Large intestine (tissue), 3 donors: ENCODE results near the gene PLA2R1. TPM values are rescaled to one million over a fixed set of nuclear protein-coding genes. Genes with fewer than 3 reads are reported as not detected.

Experiments
- DNase-seq, 2 donors: peaks; one replicate each; pipeline versions ENCODE4 v3.0.0 to v3.0.0-alpha.2; 2013
- H3K27ac ChIP-seq: one replicate; pipeline ENCODE4 v1.5.1; 2013; ENCODE audit warnings: low read length
- H3K27me3 ChIP-seq: 2 replicates; pipeline ENCODE4 v1.6.1; 2013; ENCODE audit warnings: low read length; ENCODE audit not compliant: control insufficient read depth, insufficient read depth
- H3K36me3 ChIP-seq: 2 replicates; pipeline ENCODE4 v1.6.1; 2013; ENCODE audit warnings: low read length; ENCODE audit not compliant: control insufficient read depth, insufficient read depth
- H3K4me1 ChIP-seq: one replicate; pipeline ENCODE4 v1.6.1; 2013; ENCODE audit warnings: low read length; ENCODE audit not compliant: control insufficient read depth, insufficient read depth
- H3K4me3 ChIP-seq: one replicate; pipeline ENCODE4 v1.5.1; 2013; ENCODE audit warnings: low read length
- H3K9me3 ChIP-seq: one replicate; pipeline ENCODE4 v1.6.1; 2013; ENCODE audit warnings: mild to moderate bottlenecking, low read depth, low read length, moderate library complexity; ENCODE audit not compliant: control insufficient read depth
- WGBS: methylation state at CpG from one replicate; pipeline ENCODE4 v1.1.5; 2013; ENCODE audit warnings: low lambda C conversion rate; ENCODE audit not compliant: insufficient coverage; 5-methylcytosine and 5-hydroxymethylcytosine counted together
- polyA plus RNA-seq: library from polyadenylated mRNA; unstranded; fragments of 120-200 nt; gene quantifications from one replicate; pipeline ENCODE4 v1.2.1, GENCODE V29; 2013

Gene PLA2R1
- polyA plus RNA-seq, 1 donor: 18.4 TPM

DNA sequence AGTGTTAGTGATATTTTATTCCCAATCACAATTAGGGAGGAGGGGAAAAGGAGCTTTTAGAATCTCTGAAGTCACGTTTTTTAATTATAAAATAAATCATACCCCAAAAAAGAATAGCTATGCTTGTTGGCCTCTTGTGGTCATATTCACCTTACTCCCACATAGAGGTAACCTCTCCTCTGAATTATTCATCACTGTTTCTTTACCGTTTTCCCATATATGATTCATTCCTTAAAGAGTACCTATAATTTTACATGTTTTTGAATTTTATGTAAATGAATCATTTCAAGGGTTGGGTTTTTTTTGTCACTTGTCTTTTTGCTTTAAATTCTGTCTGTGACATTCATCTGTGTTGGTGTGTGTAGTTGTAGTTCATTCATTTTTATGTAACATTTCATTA lies 153.8 kb downstream of the PLA2R1 start:
- Histone ChIP-seq H3K4me3 (no peak overlapping the region), H3K27ac (no peak overlapping the region), H3K9me3 (no peaks in the 10 kb centered on the region), H3K4me1 (peaks cover 34% of the 10 kb centered on the region), H3K27me3 (no peaks in the 10 kb centered on the region), H3K36me3 (no peaks in the 10 kb centered on the region)
- no CpG with 5 or more reads among the region's 2 CpGs for WGBS
- no peak for DNase-seq

DNA sequence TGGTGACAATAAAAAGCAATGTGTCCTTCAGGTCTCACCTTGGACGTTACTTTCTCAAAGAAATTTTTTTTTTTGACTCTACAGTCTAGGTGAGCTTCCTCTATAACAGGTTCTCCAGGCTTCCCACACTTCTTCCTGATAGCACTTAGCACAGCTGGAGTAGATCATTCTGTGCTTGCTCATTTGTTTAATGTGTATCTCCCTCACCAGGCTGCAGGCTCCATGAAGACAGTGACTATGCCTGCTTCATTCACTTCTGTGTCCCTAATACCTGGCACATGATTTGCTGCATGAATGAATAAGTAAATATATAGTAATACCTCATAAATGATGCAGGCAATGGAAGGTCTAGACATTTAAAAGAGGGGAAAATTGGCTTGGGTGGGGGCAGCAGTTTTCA lies 154.5 kb downstream of the PLA2R1 start:
- Histone ChIP-seq H3K27ac (no peak overlapping the region), H3K4me3 (no peak overlapping the region), H3K27me3 (no peaks in the 10 kb centered on the region), H3K4me1 (peaks cover 41% of the 10 kb centered on the region), H3K36me3 (no peaks in the 10 kb centered on the region), H3K9me3 (no peaks in the 10 kb centered on the region)
- no CpG with 5 or more reads among the region's 1 CpG for WGBS
- peak in 1 of 2 donors; percentile 49 for DNase-seq

DNA sequence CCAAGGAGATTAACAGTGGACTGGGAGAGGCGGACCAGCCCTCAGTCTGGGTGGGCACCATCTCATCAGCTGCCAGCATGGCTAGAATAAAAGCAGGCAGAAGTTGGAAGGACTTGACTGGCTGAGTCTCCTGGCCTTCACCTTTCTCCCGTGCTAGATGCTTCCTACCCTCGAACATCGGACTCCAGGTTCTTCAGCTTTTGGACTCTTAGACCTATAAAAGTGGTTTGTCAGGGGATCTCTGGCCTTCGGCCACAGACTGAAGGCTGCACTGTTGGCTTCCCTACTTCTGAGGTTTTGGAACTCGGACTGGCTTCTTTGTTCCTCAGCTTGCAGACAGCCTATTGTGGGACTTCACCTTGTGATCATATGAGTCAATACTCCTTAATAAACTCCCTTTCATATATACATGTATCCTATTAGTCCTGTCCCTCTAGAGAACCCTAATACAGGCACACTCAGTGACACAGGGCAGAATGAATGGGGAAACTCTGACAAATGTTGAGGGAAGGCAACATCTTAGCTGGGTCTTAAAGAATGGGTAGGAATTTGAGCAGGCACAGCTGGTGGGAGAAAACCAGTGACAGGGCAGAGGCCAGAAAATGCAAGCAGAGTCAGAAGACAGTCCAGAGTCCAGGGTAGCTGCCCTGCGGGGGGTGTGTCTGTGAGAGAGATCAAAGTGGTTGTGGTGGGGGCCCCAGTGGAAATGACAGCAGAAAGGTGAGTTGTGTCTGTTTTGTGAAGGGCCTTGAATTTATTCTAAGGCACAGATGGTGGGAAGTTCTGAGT lies 156.3 kb downstream of the PLA2R1 start:
- WGBS: 40% methylated on average over 3 of the region's 7 CpGs
- peaks cover 3% of the 10 kb centered on the region for H3K36me3 ChIP-seq
- no peaks in the 10 kb centered on the region for H3K27me3 ChIP-seq
- no peak overlapping the region for H3K4me3 ChIP-seq
- peak; percentile 81 to 94 for DNase-seq
- peak overlapping the region; percentile 79 for H3K27ac ChIP-seq
- H3K9me3 ChIP-seq: no peaks in the 10 kb centered on the region
- peaks cover 44% of the 10 kb centered on the region for H3K4me1 ChIP-seq

DNA sequence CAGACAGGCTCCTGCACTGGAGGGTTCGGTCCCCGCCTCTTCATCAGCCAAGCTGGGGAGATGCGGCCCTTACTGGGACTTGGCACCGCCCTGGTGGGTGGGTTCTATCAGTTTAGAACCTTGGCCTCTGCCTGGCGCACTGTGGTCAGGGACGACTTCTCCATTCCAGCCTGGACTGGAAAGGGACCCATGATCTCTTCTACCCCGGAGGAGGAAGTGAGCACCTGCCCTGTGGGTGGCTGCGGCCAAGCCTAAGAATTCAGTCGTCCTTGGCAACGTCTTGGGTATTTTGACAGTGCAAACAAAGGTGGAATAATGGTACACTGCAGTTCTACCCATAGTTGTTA lies 157.5 kb downstream of the PLA2R1 start:
- Histone ChIP-seq H3K4me3 (peak overlapping the region; percentile 52), H3K9me3 (no peaks in the 10 kb centered on the region), H3K36me3 (peaks cover 3% of the 10 kb centered on the region), H3K27ac (peak overlapping the region; percentile 79), H3K4me1 (peaks cover 42% of the 10 kb centered on the region), H3K27me3 (no peaks in the 10 kb centered on the region)
- WGBS: no CpG with 5 or more reads among the region's 10 CpGs
- peak in 1 of 2 donors; percentile 96 for DNase-seq

DNA sequence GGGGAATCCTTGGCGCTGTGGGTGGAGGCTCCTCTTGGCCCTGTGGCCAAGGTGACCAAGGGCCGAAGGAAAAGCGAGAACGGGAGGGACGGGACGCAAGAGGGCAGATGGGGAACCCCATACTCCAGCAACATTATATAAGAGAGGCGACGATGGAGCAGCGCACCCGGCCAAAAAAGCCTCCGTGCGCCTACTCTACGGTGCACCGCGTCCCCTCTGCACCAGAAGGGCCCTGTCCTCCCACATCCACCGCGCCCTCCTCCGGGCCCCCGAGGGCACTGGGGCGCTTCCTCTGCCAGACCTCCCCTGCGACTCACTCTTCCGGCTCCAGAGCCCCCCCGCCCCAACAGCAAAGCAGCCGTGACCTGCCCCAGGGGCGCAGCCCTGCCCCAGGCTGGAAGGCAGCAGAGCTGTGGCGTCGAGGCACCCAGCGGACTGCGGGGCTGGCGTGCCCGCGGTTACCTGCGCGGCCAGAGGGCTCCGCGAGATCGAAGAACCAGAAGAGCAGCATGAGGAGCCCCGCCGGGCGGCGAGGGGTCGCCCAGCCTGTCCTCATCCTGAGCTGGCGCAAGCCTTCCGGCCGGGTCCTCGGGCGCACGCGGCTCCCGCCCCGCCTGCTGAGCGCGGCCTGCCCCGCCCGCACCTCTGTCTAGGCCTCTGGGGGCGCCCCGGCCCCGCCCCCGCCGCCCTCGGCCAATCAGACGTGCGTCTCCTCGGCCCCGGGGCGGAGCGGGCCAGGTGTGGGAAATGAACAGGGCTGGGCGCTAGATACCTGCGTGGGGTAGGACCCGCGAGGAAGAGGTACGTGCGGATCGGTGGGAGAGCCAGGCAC lies 158.1 kb downstream of the PLA2R1 start, which contains the start of gene LY75:
Gene LY75, minus strand, starts transcription at position 630 of the 832 bp plus-strand sequence.
- no CpG with 5 or more reads among the region's 74 CpGs for WGBS
- Histone ChIP-seq H3K4me1 (peaks cover 42% of the 10 kb centered on the region), H3K4me3 (peak within 1 kb of the TSS; percentile 70), H3K36me3 (peaks cover 3% of the 10 kb centered on the region), H3K27ac (peak within 1 kb of the TSS; percentile 79), H3K9me3 (no peaks in the 10 kb centered on the region), H3K27me3 (no peaks in the 10 kb centered on the region)
- DNase-seq: peak in 1 of 2 donors; percentile 84

DNA sequence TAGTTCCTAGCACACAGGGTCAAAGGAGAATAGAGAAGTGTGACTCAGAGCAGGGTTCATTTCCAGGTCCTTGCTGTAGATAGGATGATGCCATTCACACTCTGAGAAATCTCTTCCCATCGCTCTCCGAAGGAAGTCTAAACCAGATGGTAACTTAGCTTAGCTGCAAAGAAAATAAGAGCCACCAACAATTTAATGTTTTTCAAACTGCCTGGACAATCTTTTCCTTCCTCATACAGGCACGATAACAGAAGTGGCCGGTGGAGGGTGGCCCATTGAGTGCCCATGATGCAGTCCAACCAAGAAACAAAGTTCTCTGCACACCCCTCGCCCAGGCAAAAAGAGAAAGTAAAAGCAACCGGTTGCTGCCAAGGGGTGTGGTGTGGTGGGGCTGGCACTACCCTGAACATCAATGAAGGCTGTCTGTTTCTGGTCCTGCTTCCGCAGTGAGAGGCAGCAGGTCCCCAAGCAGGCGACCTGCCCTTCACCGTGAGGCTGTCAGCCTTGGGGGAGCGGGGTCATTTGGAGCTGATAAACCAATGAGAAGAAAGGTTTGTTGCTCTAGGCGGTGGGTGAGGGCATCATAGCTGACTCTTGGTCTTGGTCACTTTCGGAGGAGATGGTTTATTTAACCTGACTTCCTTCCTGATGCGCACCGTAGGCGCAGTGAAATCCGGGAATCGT lies 158.8 kb downstream of the PLA2R1 start:
- Histone ChIP-seq H3K9me3 (no peaks in the 10 kb centered on the region), H3K36me3 (peaks cover 3% of the 10 kb centered on the region), H3K4me3 (peak overlapping the region; percentile 70), H3K4me1 (peaks cover 49% of the 10 kb centered on the region), H3K27ac (peak overlapping the region; percentile 79), H3K27me3 (no peaks in the 10 kb centered on the region)
- peak; percentile 19 to 57 for DNase-seq
- no CpG with 5 or more reads among the region's 17 CpGs for WGBS

DNA sequence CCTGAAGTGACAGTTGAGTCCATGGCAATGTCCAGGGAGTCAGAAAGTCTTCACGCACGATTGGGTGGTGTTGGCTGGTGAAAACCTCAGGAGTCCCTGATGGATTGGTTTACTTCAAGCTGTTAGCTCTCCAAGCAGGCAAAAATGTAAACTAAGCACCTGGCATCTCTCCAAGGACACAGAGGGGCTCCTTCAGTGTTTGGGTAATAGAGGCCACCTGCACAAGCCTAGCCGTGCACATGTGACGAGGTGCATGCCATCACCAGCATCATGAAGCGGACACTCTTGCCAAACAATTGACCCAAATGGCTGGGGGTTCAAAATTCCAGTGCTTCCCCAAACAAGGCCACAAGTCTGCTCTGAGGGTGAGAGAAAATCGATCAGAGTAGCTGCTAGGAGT lies 159.7 kb downstream of the PLA2R1 start:
- no CpG with 5 or more reads among the region's 6 CpGs for WGBS
- H3K36me3 ChIP-seq: peaks cover 3% of the 10 kb centered on the region
- no peak overlapping the region for H3K4me3 ChIP-seq
- peaks cover 52% of the 10 kb centered on the region for H3K4me1 ChIP-seq
- H3K9me3 ChIP-seq: no peaks in the 10 kb centered on the region
- H3K27ac ChIP-seq: peak overlapping the region; percentile 79
- H3K27me3 ChIP-seq: no peaks in the 10 kb centered on the region
- DNase-seq: no peak

DNA sequence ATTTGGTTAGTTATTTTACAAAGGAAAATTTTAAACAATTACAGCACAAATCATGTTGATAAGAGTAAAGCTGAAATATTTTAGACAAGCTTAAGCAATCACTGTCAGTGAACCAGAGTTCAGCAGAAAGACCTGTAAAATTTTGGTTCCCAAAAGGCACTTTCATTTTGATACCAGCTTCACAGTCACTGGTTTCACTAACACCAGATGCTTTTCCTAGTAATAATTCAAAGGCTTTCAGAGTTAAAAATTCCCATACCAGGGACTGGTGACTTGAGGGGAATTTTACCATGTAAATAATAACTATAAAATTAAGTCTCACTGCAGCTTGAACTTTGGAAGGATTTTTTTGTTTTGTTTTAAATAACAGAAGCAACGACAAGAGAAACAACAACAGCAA lies 162.1 kb downstream of the PLA2R1 start:
- Histone ChIP-seq H3K27me3 (no peaks in the 10 kb centered on the region), H3K4me3 (no peak overlapping the region), H3K4me1 (peaks cover 32% of the 10 kb centered on the region), H3K36me3 (peaks cover 3% of the 10 kb centered on the region), H3K27ac (no peak overlapping the region), H3K9me3 (no peaks in the 10 kb centered on the region)
- 100% methylated on average over 1 of the region's 1 CpG for WGBS
- no peak for DNase-seq

DNA sequence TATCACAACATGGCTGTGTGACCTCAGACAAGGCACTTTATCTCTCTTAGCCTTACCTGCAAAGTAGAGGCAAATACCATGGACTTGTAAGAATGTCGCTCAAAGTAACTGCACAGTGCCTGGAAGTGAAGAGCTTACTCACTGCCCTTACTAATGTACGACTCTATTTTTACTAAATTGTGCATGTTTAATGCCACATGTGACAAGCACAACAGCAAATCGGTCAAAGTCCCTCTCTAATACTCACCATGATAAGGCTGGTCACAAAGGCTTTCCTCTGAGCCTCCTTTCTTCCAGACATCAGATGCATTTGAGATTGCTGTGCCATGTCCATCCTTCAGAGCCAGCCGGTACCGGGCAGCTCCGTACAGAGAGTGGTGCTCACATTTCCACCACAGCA lies 164.0 kb downstream of the PLA2R1 start:
- peak; percentile 57 to 79 for DNase-seq
- H3K36me3 ChIP-seq: peaks cover 3% of the 10 kb centered on the region
- no peaks in the 10 kb centered on the region for H3K9me3 ChIP-seq
- no peak overlapping the region for H3K4me3 ChIP-seq
- no CpG with 5 or more reads among the region's 6 CpGs for WGBS
- peaks cover 36% of the 10 kb centered on the region for H3K4me1 ChIP-seq
- H3K27ac ChIP-seq: peak overlapping the region; percentile 43
- H3K27me3 ChIP-seq: no peaks in the 10 kb centered on the region

DNA sequence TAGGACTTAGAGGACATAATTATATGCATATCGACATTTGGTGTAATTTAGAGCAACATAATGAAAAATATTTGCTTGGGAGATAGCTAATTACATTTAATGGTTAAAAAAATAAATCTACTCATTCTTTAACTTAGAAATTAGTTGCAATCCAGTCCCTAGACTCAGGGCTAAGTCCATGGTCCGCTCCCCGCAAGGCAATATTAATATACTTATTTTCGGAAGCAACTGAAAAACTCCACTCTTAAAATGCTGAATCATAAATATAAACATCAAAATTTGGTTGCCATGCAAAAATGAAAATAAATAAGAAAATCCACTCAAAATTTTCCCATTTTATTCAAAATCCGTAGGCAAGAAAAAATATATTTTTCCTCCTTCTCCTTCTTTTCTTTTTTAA lies 164.7 kb downstream of the PLA2R1 start:
- H3K4me1 ChIP-seq: peaks cover 36% of the 10 kb centered on the region
- DNase-seq: no peak
- H3K4me3 ChIP-seq: no peak overlapping the region
- no peaks in the 10 kb centered on the region for H3K27me3 ChIP-seq
- WGBS: 100% methylated on average over 2 of the region's 5 CpGs
- H3K36me3 ChIP-seq: peaks cover 2% of the 10 kb centered on the region
- peak overlapping the region; percentile 43 for H3K27ac ChIP-seq
- no peaks in the 10 kb centered on the region for H3K9me3 ChIP-seq
